K562 (cell line): Measurements from ENCODE around the gene PIK3CD. TPM values are rescaled to one million over a fixed set of nuclear protein-coding genes. Genes with fewer than 3 reads are reported as not detected.

Source experiments
- CREB3 ChIP-seq: fragments of 450-650 bp; conservative IDR thresholded peaks from 2 replicates; pipeline ENCODE4 v1.6.1; 2016; ENCODE audit warnings: missing genetic modification characterization, low read depth, mild to moderate bottlenecking, missing compliant biosample characterization, moderate library complexity
- DIDO1 ChIP-seq: fragments of 450-650 bp; IDR thresholded peaks from 2 replicates; pipeline ENCODE4 v1.6.1; 2016; ENCODE audit warnings: low read depth, missing biosample characterization, missing genetic modification characterization
- GTF2E2 ChIP-seq: fragments of 200-800 bp; sonication (Bioruptor generic); IDR thresholded peaks from 2 replicates; pipeline ENCODE4 v1.6.1; 2016; ENCODE audit warnings: missing genetic modification characterization, missing compliant biosample characterization
- HSF4 ChIP-seq: fragments of 250-450 bp; sonication (Bioruptor Pico); IDR thresholded peaks from 2 replicates; pipeline ENCODE4 v2.1.2; 2022; ENCODE audit warnings: mild to moderate bottlenecking, moderate library complexity, borderline replicate concordance
- KAT7 ChIP-seq: sonication (generic); formaldehyde crosslinking; IDR thresholded peaks from 2 replicates; pipeline ENCODE4 v1.8.0; 2022; ENCODE audit warnings: missing genetic modification reagents, mild to moderate bottlenecking, borderline replicate concordance
- MAFG ChIP-seq: fragments of 450-650 bp; conservative IDR thresholded peaks from 2 replicates; pipeline ENCODE4 v1.6.1; 2016; ENCODE audit warnings: missing genetic modification characterization, missing compliant biosample characterization
- MCM5 ChIP-seq: fragments of 450-650 bp; IDR thresholded peaks from 2 replicates; pipeline ENCODE4 v1.6.1; 2016; ENCODE audit warnings: low read depth
- POLR2AphosphoS2 ChIP-seq: IDR thresholded peaks from 2 replicates; pipeline ENCODE4 v1.6.1; 2012; ENCODE audit warnings: low read length, improper control_type of control experiment
- PTTG1 ChIP-seq: fragments of 450-650 bp; IDR thresholded peaks from 2 replicates; pipeline ENCODE4 v1.6.1; 2016; ENCODE audit warnings: low read depth, mild to moderate bottlenecking, missing genetic modification characterization, missing compliant biosample characterization
- PYGO2 ChIP-seq: fragments of 450-650 bp; IDR thresholded peaks from 2 replicates; pipeline ENCODE4 v1.6.1; 2016; ENCODE audit warnings: mild to moderate bottlenecking, missing genetic modification characterization, moderate library complexity, missing compliant biosample characterization
- RREB1 ChIP-seq: fragments of 250-450 bp; sonication (Bioruptor Pico); IDR thresholded peaks from 2 replicates; pipeline ENCODE4 v1.4.0; 2020
- SRF ChIP-seq, 2 experiments: fragments of 250-450, 450-650 bp in 1 of 2; sonication (Bioruptor Pico) in 1 of 2; sonication (generic) in 1 of 2; formaldehyde crosslinking; IDR thresholded peaks; 2 replicates each; pipeline versions ENCODE4 v1.5.0 to v1.5.1; 2020 to 2022; ENCODE audit warnings: mild to moderate bottlenecking in 1 of 2, missing genetic modification reagents in 1 of 2
- TCF3 ChIP-seq: sonication (generic); formaldehyde crosslinking; IDR thresholded peaks from 2 replicates; pipeline ENCODE4 v1.4.0; 2020; ENCODE audit warnings: mild to moderate bottlenecking, missing genetic modification reagents
- TEAD2 ChIP-seq: fragments of 450-650 bp; IDR thresholded peaks from 2 replicates; pipeline ENCODE4 v1.6.1; 2016; ENCODE audit warnings: missing genetic modification characterization, control low read depth, missing compliant biosample characterization
- ZBTB11 ChIP-seq, 3 experiments: fragments of 200-800 bp in 1 of 3; fragments of 250-450 bp in 1 of 3; fragments of 450-650 bp in 1 of 3; sonication (Bioruptor Pico) in 1 of 3; sonication (Bioruptor generic) in 1 of 3; formaldehyde crosslinking in 1 of 3; IDR thresholded peaks; 2 replicates each; pipeline versions ENCODE4 v1.6.1 to v1.8.0; 2016 to 2022; ENCODE audit warnings: mild to moderate bottlenecking in 2 of 3, missing genetic modification characterization in 2 of 3, missing compliant biosample characterization in 1 of 3, moderate library complexity in 1 of 3
- polyA plus RNA-seq, 8 experiments: library from polyadenylated mRNA; depleted of rRNA in 4 of 8; stranded (reverse) in 5 of 8; unstranded in 3 of 8; fragments of >200 nt; fragmentation: Nextera tagmentation in 2 of 8; fragmentation: Illumina TruSeq in 1 of 8; extraction: Ambion mirVana in 2 of 8; extraction: Trizol in 1 of 8; gene quantifications; 2 replicates each; pipeline versions ENCODE4 v1.2.1 to v1.2.3, GENCODE V29; 2011 to 2014; ENCODE audit warnings: inconsistent platforms in 1 of 8, missing spikeins in 1 of 8
- total RNA-seq, 7 experiments: library from RNA; depleted of rRNA in 6 of 7; stranded (reverse); fragments of >200 nt in 6 of 7; fragmentation: Illumina TruSeq in 2 of 7; extraction: Trizol in 2 of 7; gene quantifications; 2 replicates each; pipeline versions ENCODE4 v1.2.1 to v1.2.3, GENCODE V29; 2011 to 2021; ENCODE audit warnings: low replicate concordance in 1 of 7

Gene PIK3CD
- total and polyA plus RNA-seq, 9 of the 15 experiments (the other 6 are each of a cell fraction or from before 2014, with no cell fraction given) = 1.8 to 20.8 (median 7.2) TPM

GRCh38 chr1:9774712-9775679 lies 123.5 kb downstream of the PIK3CD start (continued):
- TF ChIP-seq DIDO1 (tag) = peak; percentile 58; the same call in 1 of the 2 replicates
- no peak for TF ChIP-seq MCM5
- TF ChIP-seq PYGO2 (tag) = peak; percentile 84
- 0 out of 2 replicates have a peak, but pooled peaks have one; percentile 23 for TF ChIP-seq KAT7
- peak; percentile 98 for TF ChIP-seq CREB3
- peak in 1 of 3 experiments; percentile 69; a peak in 2 of 6 replicates for TF ChIP-seq ZBTB11 (CRISPR knock-in tag; IDR thresholded peaks at IDR 0.05)
- 0 out of 2 replicates have a peak, but pooled peaks have one; percentile 16 for TF ChIP-seq TCF3 (CRISPR knock-in tag)
- peak; percentile 89 for TF ChIP-seq TEAD2 (tag)
- peak; percentile 23; the same call in 1 of the 2 replicates for TF ChIP-seq MAFG (tag)
- 0 out of 2 replicates have a peak, but pooled peaks have one; percentile 62 for TF ChIP-seq RREB1 (CRISPR knock-in tag)
- peak; percentile 93 for TF ChIP-seq PTTG1 (tag)
- TF ChIP-seq POLR2AphosphoS2 = no peak
- peak in 1 of 2 experiments; percentile 51; a peak in 1 of 4 replicates for TF ChIP-seq SRF (CRISPR knock-in tag; IDR thresholded peaks at IDR 0.05)
- no peak for TF ChIP-seq GTF2E2
- TF ChIP-seq HSF4 = peak; percentile 83; the same call in 1 of the 2 replicates
